Measurements from ENCODE around the gene HOXB8. TPM values are rescaled to one million over a fixed set of nuclear protein-coding genes. Genes with fewer than 3 reads are reported as not detected.

HOXB8 gene
- total and polyA plus RNA-seq, 10 donors: 0.07 to 0.14 TPM; not detected in 8

DNA sequence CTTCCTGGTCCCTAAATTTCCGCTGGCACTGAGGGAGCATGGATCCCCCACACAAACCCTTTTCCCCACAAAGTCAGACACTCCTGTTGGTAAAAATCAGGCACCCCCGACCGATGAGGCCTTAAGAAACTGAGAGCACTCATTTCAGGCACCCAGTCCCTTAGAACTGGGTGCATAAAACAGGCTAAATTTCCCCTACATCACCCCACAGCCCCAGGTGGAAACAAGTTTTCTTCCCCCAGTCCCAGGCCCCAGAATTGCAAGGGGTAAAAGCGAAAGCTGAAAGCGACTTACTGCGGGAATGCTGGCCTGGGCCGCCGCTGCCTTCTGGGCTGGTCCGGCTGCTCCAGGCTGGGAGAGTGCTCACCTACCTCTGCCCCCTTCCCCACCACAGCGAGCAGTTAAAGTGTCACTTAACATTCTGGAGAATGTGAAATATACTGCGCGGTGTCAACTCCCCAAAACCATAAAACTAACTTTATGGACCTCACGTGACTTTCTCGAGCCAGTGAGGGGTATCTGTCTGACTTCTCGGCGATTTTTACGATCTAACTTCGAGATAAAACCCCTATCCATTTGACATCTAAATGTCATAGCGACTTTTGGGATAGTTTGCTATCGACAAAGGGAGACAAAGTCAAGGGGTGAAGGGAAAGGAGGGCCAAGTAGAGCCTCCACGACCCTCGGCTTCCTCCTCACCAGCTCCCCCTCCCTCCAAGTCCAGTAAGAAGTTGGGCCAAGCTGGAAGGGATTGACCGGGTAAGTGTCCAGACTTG is 25.1 kb downstream of the HOXB8 start, which contains the start of gene HOXB3:
Gene HOXB3, minus strand, starts transcription at position 411 of the 776 bp plus-strand sequence. CDS start 37,767 bp downstream, outside the sequence.
- H3K36me3 ChIP-seq: no peaks in the 10 kb centered on the region
- H3K27me3 ChIP-seq (replicated peaks in 1 of 7): peaks cover 0 to 100% (median 82%) of the 10 kb centered on the region in 7 donors
- no peak for TF ChIP-seq POLR2A (IDR thresholded peaks at IDR 0.05)
- peak in 2 of 3 donors; percentile 11 to 33 for TF ChIP-seq POLR2AphosphoS5 (IDR thresholded peaks at IDR 0.05)
- H3K9me3 ChIP-seq: no peaks in the 10 kb centered on the region
- no peak for DNase-seq
- peak within 1 kb of the TSS in 5 of 8 donors; percentile 7 to 81 (median 16) for H3K4me3 ChIP-seq
- intact Hi-C loops (cut with DNase I; ENCODE audit: low total_unique reads): loop anchor here (5.0 kb wide), 1 partner anchor 238 kb away; no protein-coding TSS in a partner anchor
- H3K4me1 ChIP-seq: peaks cover 15 to 86% (median 55%) of the 10 kb centered on the region in 6 donors
- peak within 1 kb of the TSS in 7 of 8 donors; percentile 20 to 85 (median 81) for H3K27ac ChIP-seq
- WGBS, 5 donors: 33 to 51% (median 37%) methylated on average over 22 to 23 of the region's 23 CpGs

DNA sequence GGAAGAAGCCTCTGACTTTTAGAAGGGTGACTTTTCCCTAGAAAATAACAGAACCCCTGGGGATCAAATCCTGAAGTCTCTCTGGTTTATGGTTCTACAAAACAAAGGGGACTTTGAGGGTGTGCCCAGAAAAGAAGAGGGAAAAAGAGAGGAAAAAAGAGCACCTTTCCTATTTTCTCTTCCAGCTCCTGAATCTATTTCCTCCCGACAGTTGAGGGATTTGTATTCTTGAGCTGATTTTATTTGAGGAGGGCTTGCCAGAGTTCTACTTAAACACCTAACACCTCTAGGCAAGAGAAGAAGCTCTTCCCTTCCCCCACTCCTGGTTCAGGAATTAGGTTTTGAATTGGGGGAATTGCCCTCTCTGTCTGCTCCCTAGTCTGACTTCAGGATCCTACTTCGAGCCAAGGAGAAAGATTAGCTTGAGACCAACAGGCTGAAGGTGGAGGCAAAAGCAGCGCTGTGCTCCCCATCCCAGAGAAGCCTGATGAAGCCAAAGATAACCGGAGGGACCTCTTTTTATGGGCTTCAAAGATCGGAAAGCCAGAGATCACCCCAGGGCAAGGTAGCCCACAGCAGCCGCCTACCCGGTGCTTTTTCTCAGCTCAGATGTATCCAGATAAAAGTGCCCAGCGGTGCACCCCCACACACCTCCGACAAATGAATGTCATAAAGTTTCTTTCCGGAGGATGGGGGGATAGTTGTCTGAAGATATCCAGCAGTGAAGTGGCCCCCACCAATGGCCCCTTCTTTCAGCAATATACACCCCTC is 25.8 kb downstream of the HOXB8 start:
- H3K27me3 ChIP-seq (replicated peaks in 1 of 7): peaks cover 0 to 100% (median 74%) of the 10 kb centered on the region in 7 donors
- intact Hi-C loops (cut with DNase I; ENCODE audit: low total_unique reads): no loop called here
- H3K27ac ChIP-seq: peak overlapping the region in 6 of 8 donors; percentile 71 to 85 (median 82)
- H3K36me3 ChIP-seq: no peaks in the 10 kb centered on the region
- H3K4me3 ChIP-seq: peak overlapping the region in 4 of 8 donors; percentile 15 to 81 (median 20)
- peaks cover 17 to 86% (median 54%) of the 10 kb centered on the region in 6 donors for H3K4me1 ChIP-seq
- no peaks in the 10 kb centered on the region for H3K9me3 ChIP-seq
- 23 to 49% (median 28%) methylated on average over 7 to 10 of the region's 10 CpGs for whole genome bisulfite sequencing, 5 donors
- no peak for TF ChIP-seq POLR2A (IDR thresholded peaks at IDR 0.05)
- TF ChIP-seq POLR2AphosphoS5 (IDR thresholded peaks at IDR 0.05): no peak
- TF ChIP-seq, protein P1, sequence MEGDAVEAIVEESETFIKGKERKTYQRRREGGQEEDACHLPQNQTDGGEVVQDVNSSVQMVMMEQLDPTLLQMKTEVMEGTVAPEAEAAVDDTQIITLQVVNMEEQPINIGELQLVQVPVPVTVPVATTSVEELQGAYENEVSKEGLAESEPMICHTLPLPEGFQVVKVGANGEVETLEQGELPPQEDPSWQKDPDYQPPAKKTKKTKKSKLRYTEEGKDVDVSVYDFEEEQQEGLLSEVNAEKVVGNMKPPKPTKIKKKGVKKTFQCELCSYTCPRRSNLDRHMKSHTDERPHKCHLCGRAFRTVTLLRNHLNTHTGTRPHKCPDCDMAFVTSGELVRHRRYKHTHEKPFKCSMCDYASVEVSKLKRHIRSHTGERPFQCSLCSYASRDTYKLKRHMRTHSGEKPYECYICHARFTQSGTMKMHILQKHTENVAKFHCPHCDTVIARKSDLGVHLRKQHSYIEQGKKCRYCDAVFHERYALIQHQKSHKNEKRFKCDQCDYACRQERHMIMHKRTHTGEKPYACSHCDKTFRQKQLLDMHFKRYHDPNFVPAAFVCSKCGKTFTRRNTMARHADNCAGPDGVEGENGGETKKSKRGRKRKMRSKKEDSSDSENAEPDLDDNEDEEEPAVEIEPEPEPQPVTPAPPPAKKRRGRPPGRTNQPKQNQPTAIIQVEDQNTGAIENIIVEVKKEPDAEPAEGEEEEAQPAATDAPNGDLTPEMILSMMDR (IDR thresholded peaks at IDR 0.05 in 8 of 11, conservative IDR thresholded peaks at IDR 0.05 in 3 of 11): no peak
- DNase-seq: no peak

DNA sequence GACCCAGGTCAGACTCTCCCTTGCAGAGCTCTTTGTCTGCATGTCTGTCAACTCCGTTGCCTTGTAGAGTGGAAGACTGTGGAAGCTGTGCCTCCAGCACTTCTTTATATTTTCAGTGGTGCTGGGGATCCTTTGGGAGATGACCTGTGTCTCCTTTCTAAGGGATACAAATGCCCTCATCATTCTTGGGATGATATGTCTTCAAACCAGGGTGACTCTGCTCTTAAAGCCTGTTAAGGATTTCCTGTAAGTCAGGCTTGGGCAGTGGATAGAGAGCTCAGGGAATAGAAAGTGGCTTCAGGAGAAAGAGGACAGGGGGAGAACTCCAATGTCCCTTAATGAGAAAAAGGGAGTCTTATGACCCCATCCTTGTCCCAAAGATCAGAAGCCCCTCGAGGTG is 26.6 kb downstream of the HOXB8 start:
- peak overlapping the region in 7 of 8 donors; percentile 39 to 85 (median 81) for H3K27ac ChIP-seq
- 24 to 42% (median 36%) methylated on average over 2 of the region's 2 CpGs for WGBS, 5 donors
- no peaks in the 10 kb centered on the region for H3K36me3 ChIP-seq
- H3K27me3 ChIP-seq (replicated peaks in 1 of 7): peaks cover 0 to 100% (median 70%) of the 10 kb centered on the region in 7 donors
- H3K9me3 ChIP-seq: no peaks in the 10 kb centered on the region
- TF ChIP-seq POLR2A (IDR thresholded peaks at IDR 0.05): no peak
- DNase-seq: no peak
- intact Hi-C loops (cut with DNase I; ENCODE audit: low total_unique reads): no loop called here
- peak overlapping the region in 1 of 8 donors; percentile 81 for H3K4me3 ChIP-seq
- H3K4me1 ChIP-seq: peaks cover 17 to 86% (median 49%) of the 10 kb centered on the region in 6 donors

DNA sequence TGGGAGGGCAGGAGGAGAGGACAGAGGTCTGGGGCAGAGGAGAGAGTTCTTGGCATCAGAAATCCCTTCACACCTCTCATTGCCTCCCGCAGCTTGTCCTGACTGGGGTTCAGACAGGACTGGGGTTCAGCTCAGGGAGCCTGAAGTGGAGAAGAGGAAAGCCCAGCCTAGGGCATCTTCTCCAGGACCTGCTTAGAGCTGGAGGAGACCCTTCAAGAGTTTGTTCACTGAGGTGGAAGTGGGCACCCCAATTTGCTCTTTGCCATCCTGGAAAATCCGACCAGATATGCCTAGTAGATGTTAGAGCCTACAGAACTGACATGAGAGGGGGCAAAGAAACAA is 27.0 kb downstream of the HOXB8 start:
- Histone ChIP-seq H3K27ac (peak overlapping the region in 7 of 8 donors; percentile 39 to 85 (median 81)), H3K9me3 (no peaks in the 10 kb centered on the region), H3K4me3 (peak overlapping the region in 1 of 8 donors; percentile 81), H3K27me3 (replicated peaks in 1 of 7) (peaks cover 0 to 100% (median 70%) of the 10 kb centered on the region in 7 donors), H3K4me1 (peaks cover 13 to 86% (median 44%) of the 10 kb centered on the region in 6 donors), H3K36me3 (no peaks in the 10 kb centered on the region)
- intact Hi-C loops (cut with DNase I; ENCODE audit: low total_unique reads): no loop called here
- WGBS, 5 donors: 27 to 65% (median 48%) methylated on average over 2 of the region's 2 CpGs
- TF ChIP-seq, protein P1 (IDR thresholded peaks at IDR 0.05 in 8 of 11, conservative IDR thresholded peaks at IDR 0.05 in 3 of 11): no peak
- TF ChIP-seq POLR2A (IDR thresholded peaks at IDR 0.05) (no peak), POLR2AphosphoS5 (IDR thresholded peaks at IDR 0.05) (no peak)
- no peak for DNase-seq
